ENCODE data around the gene ZNF217.
"Not testable (repeated sequence)": the region's sequence is repeated elsewhere in the genome, so short reads cannot be mapped to it uniquely, and the experiment has no call there.

Gene ZNF217

DNA sequence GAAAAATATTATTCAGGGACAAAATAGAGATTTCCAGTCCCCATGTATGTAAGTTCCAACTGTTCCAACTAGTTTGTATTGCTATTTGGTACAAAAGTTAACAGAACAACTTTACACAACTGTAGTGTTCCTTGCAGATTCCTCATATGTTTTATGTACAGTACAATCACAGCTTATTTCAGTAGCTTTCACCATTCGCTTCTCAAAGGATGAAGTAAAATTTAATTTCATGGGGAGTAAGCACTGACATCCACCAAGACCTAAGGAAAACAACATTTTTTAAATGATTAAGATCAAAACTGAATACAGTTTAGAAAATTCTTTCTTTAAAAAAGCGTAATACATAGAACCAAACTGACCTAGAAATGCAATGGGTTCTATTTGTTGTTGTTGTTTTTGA is 24.6 kb downstream of the ZNF217 start:
- no peak for DNase-seq (ENCODE audit: low read depth)
- TF ChIP-seq, protein P1, sequence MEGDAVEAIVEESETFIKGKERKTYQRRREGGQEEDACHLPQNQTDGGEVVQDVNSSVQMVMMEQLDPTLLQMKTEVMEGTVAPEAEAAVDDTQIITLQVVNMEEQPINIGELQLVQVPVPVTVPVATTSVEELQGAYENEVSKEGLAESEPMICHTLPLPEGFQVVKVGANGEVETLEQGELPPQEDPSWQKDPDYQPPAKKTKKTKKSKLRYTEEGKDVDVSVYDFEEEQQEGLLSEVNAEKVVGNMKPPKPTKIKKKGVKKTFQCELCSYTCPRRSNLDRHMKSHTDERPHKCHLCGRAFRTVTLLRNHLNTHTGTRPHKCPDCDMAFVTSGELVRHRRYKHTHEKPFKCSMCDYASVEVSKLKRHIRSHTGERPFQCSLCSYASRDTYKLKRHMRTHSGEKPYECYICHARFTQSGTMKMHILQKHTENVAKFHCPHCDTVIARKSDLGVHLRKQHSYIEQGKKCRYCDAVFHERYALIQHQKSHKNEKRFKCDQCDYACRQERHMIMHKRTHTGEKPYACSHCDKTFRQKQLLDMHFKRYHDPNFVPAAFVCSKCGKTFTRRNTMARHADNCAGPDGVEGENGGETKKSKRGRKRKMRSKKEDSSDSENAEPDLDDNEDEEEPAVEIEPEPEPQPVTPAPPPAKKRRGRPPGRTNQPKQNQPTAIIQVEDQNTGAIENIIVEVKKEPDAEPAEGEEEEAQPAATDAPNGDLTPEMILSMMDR (conservative IDR thresholded peaks at IDR 0.05; ENCODE audit: low read length): no peak
- H3K4me3 ChIP-seq (ENCODE audit: low read length): no peak overlapping the region

GRCh38 chr20:53568351-53568750 is 25.3 kb downstream of the ZNF217 start:
- no peak for DNase-seq (ENCODE audit: low read depth)
- TF ChIP-seq, protein P1 (conservative IDR thresholded peaks at IDR 0.05; ENCODE audit: low read length): no peak
- H3K4me3 ChIP-seq (ENCODE audit: low read length): no peak overlapping the region

DNA sequence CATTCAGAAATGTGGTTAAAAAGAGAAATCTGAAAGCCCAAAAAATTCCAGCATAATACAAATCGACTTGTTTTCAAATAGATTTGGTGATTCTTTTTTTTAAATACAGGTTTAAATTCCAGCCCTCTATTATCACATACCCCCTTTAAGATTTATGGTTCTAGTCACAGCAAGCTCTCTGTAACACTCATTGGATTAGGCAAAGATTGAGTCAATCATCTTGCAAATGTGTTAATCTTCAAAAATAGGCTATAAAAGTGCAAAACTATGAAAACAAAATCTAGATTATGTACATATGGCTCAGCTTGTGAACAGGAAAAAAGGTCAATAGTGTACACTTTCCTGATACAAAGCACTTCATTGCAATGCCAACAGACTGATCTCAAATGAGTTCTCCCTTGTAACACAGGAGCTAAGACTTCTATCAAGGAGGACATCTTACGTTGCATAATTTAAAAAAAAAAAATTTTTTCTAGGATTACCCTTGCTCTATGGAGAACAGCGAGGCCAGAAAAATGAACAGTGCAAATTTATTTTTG is 26.2 kb downstream of the ZNF217 start:
- DNase-seq (ENCODE audit: low read depth): no peak
- H3K4me3 ChIP-seq (ENCODE audit: low read length): no peak overlapping the region
- TF ChIP-seq, protein P1 (conservative IDR thresholded peaks at IDR 0.05; ENCODE audit: low read length): no peak

DNA sequence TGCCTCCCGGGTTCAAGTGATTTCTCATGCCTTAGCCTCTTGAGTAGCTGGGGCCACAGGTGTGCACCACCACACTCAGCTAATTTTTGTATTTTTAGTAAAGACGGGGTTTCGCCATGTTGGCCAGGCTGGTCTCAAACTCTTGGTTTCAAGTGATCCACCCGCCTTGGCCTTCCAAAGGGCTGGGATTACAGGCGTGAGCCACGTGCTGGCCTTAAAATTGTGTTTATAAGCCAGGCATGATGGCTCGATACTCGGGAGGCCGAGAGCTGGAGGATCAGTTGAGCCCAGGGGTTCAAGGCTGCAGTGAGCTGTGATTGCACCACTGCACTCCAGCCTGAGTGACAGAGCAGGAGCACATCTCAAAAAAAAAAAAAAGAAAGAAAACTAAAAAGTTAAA is 27.0 kb downstream of the ZNF217 start:
- DNase-seq (ENCODE audit: low read depth); H3K4me3 ChIP-seq (ENCODE audit: low read length): not testable (repeated sequence)

DNA sequence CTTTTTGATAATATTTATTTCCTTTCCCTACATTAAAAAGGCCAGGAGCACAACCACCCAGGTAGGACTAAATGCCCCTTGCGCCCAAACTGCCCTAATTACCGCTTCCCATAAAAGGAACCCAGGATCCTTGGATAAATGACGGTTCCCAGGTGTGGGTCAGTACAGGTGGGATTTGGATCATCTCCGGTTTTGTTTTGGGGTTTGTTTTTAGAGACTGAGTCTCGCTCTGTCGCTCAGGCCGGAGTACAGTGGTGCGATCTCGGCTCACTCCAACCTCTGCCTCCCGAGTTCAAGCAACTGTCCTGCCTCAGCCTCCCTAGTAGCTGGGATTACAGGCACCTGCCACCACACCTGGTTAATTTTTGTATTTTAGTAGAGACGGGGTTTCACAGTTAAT is 28.4 kb downstream of the ZNF217 start:
- TF ChIP-seq, protein P1 (conservative IDR thresholded peaks at IDR 0.05; ENCODE audit: low read length): no peak
- H3K4me3 ChIP-seq (ENCODE audit: low read length): no peak overlapping the region

DNA sequence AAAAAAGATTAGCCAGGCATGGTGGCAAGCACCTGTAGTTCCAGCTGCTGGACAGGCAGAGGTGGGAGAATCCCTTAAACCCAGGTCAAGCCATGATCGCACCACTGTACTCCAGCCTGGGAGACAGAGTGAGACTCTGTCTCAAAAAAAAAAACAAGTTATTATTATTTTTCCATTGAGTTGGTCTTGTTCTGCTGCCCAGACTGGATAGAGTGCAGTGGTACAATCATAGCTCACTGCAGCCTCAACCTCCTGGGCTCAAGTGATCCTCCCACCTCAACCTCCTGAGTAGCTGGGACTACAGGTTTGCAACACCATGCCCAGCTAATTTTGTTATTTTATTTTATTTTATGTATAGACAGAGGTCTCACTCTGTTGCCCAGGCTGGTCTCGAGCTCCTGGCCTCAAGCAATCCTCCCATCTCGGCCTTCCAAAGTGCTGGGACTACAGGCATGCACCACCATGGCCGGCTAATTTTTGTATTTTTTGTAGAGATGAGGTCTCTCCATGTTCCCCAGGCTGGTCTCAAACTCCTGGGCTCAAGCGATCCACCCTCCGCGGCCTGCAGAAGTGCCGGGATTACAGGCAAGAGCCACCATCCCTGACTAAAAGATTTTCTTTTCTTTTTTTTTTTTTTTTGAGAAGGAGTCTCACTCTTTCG is 31.4 kb downstream of the ZNF217 start:
- not testable (repeated sequence) for DNase-seq (ENCODE audit: low read depth); H3K4me3 ChIP-seq (ENCODE audit: low read length)

More for the DNA sequence above, 28.4 kb downstream of the ZNF217 start:
- no peak for DNase-seq (ENCODE audit: low read depth)

DNA sequence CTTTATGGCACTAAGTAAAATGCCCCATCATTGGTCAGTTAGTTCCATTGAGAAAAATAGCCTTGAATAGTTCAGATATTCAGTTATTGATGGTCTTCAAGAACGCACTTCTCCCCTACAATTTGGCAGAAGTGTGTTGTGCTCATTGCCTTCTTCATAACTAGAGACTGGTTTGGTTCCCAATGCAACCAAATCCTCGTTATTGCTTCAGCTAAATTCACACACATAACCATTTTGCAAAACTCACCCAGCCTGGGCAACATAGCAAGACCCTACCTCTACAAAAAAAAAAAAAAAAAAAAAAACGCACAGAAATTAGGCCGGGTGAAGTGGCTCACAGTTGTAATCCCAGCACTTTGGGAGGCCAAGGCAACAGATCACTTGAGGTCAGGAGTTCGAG is 32.1 kb downstream of the ZNF217 start:
- no peak overlapping the region for H3K4me3 ChIP-seq (ENCODE audit: low read length)
- no peak for DNase-seq (ENCODE audit: low read depth)
- TF ChIP-seq, protein P1 (conservative IDR thresholded peaks at IDR 0.05; ENCODE audit: low read length): no peak

- DNase-seq (ENCODE audit: low read depth): peak; percentile 84
- no peak overlapping the region for H3K4me3 ChIP-seq (ENCODE audit: low read length)
- TF ChIP-seq, protein P1 (conservative IDR thresholded peaks at IDR 0.05; ENCODE audit: low read length): no peak
Observed at GRCh38 chr20:53559816-53560215, 33.8 kb downstream of the ZNF217 start.

Data from AG10803 (cell line).